GM10266 (cell line): ENCODE measurements around the gene SMG5.

Experiments used
- DNase-seq: peaks from one replicate; pipeline ENCODE4 v3.0.0; 2012; ENCODE audit errors: extremely low spot score
- TF ChIP-seq, protein P1 (sequence below): IDR thresholded peaks from 2 replicates; pipeline ENCODE4 v1.5.1; 2012; ENCODE audit warnings: mild to moderate bottlenecking, low read depth; ENCODE audit not compliant: control insufficient read depth, insufficient read depth; ENCODE audit errors: missing control alignments

SMG5 gene

DNA sequence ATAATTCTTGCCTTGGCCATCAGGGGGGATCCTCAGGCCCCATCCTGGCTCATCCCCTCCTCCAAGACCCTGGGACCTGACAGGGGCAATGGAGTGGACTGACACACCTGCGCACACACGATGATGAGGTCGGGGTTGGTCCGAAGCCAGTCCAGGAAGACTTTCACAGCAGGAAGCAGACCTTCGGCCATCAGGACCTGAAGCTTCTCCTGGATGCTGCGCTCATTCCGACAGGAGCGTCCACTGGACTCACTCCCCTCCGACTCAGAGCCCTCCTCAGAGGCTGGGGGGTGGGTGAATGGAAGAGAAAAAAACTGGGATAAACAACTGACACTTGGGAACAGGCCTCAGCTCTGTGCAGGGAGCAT is 19.4 kb downstream of the SMG5 start:
- DNase-seq, result no peak
- TF ChIP-seq, protein P1, sequence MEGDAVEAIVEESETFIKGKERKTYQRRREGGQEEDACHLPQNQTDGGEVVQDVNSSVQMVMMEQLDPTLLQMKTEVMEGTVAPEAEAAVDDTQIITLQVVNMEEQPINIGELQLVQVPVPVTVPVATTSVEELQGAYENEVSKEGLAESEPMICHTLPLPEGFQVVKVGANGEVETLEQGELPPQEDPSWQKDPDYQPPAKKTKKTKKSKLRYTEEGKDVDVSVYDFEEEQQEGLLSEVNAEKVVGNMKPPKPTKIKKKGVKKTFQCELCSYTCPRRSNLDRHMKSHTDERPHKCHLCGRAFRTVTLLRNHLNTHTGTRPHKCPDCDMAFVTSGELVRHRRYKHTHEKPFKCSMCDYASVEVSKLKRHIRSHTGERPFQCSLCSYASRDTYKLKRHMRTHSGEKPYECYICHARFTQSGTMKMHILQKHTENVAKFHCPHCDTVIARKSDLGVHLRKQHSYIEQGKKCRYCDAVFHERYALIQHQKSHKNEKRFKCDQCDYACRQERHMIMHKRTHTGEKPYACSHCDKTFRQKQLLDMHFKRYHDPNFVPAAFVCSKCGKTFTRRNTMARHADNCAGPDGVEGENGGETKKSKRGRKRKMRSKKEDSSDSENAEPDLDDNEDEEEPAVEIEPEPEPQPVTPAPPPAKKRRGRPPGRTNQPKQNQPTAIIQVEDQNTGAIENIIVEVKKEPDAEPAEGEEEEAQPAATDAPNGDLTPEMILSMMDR, result no peak

- TF ChIP-seq, protein P1, result no peak
- DNase-seq, result no peak
These were observed 20.0 kb downstream of the SMG5 start for GRCh38 chr1:156262461-156263287.

DNA sequence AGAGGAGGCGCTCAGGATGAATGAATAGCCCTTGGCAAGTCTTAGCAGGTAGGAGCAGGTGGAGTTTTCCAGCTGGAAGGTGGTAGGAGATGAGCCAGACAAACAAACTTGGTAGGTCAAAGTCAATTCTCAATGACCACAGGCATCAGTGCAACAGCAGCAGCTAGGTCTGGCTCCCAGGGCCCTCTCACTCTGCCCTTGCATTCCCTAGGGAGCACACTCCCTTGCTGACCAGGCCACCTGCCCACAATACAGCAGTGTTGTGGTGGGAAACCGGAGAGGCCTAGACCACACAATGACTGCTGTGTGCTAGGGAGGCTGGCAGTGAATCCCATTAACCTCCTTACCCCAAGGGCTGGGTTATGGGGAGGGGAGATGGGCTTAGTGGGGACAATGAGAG is 21.7 kb downstream of the SMG5 start:
- TF ChIP-seq, protein P1, result no peak
- no peak for DNase-seq

DNA sequence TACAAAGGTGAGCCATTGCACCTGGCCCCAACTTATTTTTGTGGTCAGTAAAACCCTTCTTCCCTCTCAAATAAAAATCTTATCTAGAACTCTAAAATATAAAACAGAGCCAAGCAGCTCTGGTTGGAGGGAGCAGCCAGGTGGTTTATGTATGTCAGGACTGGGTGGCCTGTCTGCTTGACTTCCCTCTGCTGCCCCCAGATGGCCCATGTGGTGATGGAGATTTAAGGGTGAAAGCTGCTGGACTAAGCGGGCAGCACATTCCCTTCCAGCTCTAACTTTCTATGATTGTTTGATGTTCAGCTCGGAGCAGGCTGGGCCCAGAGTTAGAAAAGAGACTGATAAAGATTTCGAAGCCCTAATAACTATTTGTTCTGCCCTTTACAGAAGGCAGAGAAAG is 22.8 kb downstream of the SMG5 start:
- TF ChIP-seq, protein P1, result peak; percentile 20
- DNase-seq, result no peak

GRCh38 chr1:156258859-156259258 is 23.8 kb downstream of the SMG5 start:
- DNase-seq, result no peak
- TF ChIP-seq, protein P1, result no peak

DNA sequence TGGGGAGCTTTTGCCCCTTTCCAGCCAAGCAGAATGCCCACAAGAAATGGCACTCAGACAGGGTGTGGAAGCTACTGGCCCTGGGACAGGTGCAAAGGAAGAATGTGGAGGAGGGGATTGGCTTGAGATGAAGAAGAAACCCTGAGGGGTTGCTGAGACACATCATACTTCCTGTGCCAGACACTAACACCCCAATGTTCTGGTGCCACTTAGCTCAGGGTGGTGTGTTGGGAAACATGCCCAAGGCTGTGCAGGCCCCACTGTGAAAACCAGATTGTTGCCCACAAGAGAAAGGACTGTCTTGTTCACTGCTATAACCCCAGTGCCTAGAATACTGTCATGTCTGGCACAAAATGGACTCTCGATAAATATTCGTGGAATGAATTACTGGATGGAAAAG is 24.9 kb downstream of the SMG5 start:
- TF ChIP-seq, protein P1, result no peak
- no peak for DNase-seq

- DNase-seq, result no peak
- TF ChIP-seq, protein P1, result no peak
These were observed 29.0 kb downstream of the SMG5 start for GRCh38 chr1:156253634-156254033.
